Measurements from ENCODE around the gene NFKB2.

Gene NFKB2

GRCh38 chr10:102424916-102425315 is 29.4 kb downstream of the NFKB2 start:
- no peak for FAIRE-seq

GRCh38 chr10:102425444-102425843 is 29.9 kb downstream of the NFKB2 start:
- no peak for FAIRE-seq

GRCh38 chr10:102426803-102427287 is 31.3 kb downstream of the NFKB2 start:
- FAIRE-seq: no peak

DNA sequence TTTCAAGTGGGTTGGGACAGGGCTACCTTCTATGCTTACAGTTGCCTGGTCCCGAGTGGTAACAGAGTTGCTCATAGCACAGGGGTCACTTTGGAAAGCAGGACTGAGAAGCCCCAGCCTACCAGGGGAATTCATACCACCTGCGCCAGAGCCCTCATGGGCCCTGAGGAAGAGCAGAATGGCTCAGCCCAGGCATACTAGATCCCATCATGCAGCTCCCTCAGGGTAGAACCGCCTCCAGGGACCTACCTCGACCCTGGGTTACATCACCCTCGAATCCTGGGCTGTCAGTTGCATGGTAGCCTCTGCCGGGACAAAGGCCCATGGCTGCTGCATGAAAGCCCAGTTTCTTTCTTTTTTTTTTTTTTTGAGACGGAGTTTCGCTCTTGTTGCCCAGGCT is 34.0 kb downstream of the NFKB2 start:
- FAIRE-seq: no peak

DNA sequence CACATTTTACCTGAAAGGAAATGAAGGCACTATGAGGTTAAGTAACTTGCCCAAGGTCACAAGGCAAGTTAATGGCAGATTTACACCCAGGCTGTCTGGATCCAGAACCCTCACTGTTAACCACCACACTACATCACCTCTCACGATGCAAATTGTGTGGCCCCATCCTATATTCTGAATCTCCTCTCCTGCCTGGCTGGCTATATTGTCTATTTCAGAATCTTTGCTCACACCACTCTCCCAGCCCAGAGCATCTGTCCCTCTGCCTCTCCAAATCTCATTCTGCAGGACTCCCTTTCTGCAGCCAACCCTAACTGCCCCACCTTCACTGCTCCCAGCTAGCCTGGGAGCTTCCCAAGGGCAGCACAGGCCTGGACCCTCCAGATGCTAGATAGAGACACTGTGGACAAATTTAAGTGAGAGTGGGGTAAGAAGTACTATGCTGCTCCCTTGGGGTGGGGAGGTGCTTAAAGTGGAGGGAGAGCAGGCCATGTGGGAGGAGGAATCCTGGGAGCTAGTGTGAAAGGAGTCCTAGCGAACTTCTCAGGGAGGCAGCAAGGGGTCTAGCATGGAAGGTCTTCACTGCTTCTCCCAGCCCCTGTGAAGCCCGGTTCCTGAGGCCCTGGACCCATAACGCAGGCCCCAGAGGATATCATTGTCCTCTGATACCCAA is 36.1 kb downstream of the NFKB2 start:
- FAIRE-seq: no peak

GRCh38 chr10:102432162-102432950 is 36.9 kb downstream of the NFKB2 start, which contains the start of gene CUEDC2:
CUEDC2 (minus strand) TSS chr10:102432574; CDS start chr10:102425188, 7,386 bp downstream.
- FAIRE-seq: no peak

- FAIRE-seq: no peak
These were observed 38.1 kb downstream of the NFKB2 start for GRCh38 chr10:102433619-102434046.

DNA sequence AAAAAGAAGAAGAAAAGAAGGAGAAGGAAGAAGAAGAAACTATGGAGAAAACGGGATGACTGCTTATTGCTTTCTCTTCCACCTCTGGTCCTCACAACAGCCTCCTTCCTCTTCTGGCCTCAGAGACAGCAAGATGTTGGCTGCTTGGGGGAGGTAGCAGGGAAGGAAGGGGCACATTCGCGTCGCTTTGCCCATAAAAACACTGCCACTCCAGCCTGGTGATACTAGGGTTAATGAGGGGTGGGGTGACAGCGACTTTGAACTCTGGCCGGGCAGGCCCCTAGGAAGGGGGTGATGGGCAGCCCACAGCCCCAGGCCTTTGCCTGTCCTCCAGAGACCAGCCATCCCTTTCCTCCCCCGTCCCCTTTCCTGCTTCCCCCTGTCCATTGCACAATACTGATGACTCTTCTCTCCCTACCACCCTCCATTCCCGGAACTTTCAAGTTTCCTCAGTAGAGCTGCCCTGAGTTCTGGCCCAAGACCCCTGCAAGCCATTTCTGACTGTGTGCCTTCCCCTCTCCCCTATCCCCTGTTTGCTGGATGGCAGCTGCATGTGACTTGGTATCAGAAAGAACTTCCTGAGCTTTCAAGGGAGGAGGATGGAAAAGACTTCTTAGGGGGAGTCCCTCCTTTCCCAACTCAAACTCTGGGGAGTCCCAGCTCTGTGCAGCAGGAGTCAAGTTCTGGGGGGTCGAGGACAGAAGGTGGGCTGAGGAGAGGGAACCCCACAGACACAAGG is 39.1 kb downstream of the NFKB2 start:
- no peak for FAIRE-seq

GRCh38 chr10:102435133-102435497 is 39.6 kb downstream of the NFKB2 start:
- FAIRE-seq: no peak

GRCh38 chr10:102435529-102436233 is 40.2 kb downstream of the NFKB2 start:
- no peak for FAIRE-seq

GRCh38 chr10:102436312-102436711 is 40.8 kb downstream of the NFKB2 start:
- FAIRE-seq: no peak

- FAIRE-seq: no peak
These were observed 42.0 kb downstream of the NFKB2 start for GRCh38 chr10:102437515-102437914.

- FAIRE-seq: no peak
These were observed 42.9 kb downstream of the NFKB2 start for GRCh38 chr10:102438374-102438773.

- no peak for FAIRE-seq
These were observed 49.3 kb downstream of the NFKB2 start for GRCh38 chr10:102444851-102445250.

- no peak for FAIRE-seq
These were observed 54.0 kb downstream of the NFKB2 start for GRCh38 chr10:102449321-102450123.

DNA sequence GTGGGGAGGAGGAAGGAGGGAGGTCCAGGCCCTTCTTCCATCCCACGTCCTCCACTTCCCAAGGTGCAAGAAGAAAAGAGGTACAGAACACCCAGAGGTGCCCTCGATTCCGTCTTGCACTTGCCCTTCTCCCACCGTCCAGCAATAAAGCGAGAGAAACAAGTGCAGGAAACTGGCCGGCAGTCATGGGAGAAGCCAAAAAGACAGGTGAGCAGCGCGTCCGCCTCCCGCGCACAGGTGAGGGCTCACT is 54.5 kb downstream of the NFKB2 start:
- FAIRE-seq: no peak

GRCh38 chr10:102450374-102451104 is 55.0 kb downstream of the NFKB2 start:
- no peak for FAIRE-seq

DNA sequence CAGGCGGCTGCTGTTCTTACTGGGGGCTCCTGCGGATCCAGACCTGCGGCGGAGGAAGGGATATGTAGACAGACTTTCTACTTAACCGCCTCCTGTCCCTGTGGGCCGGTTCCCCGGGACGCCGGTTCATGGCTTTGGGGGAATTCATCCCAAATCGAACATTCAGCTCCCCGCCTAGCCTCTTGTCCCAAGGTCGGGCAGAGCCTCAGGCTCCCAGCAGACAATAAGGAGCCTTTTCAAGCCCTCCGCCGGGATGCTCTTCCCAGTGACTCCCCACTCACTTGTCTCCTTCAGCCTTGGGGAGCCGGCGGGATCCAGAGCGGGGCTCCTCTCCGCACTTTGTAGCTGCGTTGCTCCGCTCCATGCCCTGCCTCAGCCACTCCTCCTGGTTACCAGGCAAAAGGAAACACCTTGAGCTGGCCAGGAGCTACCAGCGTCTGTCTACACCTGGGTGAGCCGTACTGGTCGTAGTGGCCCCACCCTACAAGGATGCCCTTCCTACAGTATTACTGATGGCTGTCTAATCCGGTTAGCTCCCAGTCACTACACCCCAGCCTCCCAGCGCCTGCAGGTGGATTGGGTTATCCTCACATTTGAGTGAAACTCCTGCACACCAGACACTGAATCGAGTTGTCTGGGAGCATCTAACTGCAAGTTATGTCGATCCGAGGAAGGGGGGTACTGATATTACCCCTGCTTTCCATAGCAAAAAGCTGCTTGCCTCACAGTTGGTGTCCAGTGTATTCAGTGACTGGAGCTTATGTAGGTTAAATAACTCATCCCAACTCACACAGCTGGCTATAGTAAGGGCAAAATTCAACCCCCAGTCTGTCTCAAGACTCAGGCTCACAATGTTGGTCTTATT is 55.8 kb downstream of the NFKB2 start, which contains the start of gene C10orf95:
Gene C10orf95 (minus strand): TSS at position 439 of the 865 bp plus-strand sequence. CDS start 450 bp downstream, outside the sequence.
- no peak for FAIRE-seq
